Measurements from ENCODE around the gene SMCO4.
"Not testable (repeated sequence)": the region's sequence is repeated elsewhere in the genome, so short reads cannot be mapped to it uniquely, and the experiment has no call there.

SMCO4 gene

DNA sequence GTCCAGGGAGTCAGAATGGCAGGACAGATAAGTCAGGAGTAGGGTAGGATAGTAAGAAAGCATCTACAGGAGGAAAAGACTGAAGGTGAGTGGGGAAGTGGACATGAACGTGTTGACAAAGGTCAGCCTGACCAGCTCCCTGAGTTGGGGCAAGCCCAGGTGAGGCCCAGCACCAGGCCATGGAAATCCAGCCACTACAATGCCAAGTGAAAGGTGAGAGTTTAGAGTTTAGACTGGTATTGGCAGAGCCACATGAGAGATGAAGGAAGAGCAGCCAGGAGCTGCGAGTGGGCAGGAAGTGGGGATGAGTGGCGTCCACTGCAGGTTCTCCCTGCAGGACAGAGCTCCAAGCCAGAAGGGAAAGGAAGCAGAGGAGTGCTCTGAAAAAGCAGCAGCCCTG lies 16.5 kb upstream of the SMCO4 start:
- no peak for DNase-seq

DNA sequence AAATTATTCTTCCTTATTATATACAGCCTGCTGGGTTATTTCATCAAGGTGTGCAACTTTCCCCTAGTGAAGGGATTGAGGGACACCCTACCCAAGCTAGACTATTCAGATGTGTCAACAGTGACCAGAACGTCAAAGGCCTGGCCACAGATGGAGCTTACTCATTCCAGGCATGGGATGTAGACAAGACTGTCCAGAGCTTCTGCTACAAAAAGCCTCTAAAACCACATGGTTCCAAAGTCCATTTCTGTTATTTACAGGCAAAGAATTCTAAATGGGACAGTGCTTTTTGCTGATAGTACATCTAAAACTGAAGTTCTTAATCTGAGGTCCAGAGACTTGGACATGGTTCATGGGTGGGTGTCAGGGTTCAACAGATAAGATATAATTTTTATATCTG lies 9.7 kb upstream of the SMCO4 start:
- DNase-seq, result no peak

DNA sequence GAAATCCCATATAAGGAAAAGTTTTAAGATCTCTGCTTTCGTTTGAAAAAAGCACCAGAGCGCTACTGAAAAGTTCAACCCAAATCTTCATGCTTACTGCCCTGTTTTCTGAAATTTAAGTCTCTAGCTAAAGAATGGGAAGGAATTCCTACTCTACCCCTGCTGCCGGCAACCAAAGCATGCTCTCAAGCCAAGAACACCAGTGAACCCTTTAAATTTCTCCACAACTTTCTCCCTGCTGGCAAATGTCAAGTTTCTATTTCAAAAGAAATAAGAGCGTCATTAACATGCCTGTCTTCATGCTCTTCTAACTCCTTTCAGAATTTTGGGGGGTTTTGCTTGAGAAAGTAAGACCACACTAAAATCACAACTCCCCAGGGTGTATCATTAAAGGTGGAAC lies 6.8 kb upstream of the SMCO4 start:
- DNase-seq, result no peak

DNA sequence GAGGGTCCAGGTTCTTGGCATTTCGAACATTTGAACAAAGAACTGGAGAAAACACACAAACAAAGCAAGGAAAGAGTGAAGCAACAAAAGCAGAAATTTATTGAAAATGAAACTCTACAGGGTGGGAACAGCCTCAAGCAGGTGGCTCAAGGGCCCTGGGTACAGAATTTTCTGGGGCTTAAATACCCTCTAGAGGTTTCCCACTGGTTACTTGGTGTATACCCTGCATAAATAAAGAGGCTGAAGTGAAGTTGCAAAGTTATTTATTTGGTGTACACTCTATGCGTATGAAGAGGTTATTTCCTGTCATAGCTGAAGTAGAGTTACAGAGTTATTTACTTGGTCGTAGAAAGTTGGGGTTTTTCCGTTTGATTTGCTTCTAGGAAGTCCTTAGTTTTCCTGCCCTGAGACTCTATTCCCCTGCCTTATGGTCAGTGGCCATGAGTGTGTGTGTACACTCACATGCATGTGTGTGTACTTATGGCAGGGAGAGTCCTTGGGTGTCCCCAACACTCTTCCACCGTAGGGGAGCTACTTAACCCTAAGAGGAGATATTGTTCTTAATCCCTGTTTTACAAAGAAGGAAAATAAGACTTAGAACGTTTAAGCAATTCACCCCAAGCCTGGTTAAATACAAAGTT lies 5.6 kb upstream of the SMCO4 start:
- no peak for DNase-seq

DNA sequence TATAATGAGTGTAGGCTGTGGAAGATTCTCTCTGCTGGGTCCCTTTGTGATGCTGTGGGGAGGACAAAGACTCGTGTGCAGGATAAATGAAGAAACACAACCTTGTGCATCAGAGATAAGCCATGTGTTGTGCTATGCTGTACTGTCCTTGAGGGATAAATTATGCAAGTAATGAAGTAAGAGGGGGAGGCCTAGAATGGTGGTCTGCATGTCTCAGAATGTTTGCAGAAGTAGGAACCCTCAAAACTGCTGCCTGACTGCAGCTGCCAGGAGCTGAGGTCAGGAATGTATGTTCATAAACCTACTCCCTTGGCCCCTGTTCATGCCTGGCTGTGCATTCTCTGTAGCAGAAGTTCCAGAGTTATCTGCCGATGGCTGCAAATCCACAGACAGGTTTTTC lies 4.6 kb upstream of the SMCO4 start:
- no peak for DNase-seq

DNA sequence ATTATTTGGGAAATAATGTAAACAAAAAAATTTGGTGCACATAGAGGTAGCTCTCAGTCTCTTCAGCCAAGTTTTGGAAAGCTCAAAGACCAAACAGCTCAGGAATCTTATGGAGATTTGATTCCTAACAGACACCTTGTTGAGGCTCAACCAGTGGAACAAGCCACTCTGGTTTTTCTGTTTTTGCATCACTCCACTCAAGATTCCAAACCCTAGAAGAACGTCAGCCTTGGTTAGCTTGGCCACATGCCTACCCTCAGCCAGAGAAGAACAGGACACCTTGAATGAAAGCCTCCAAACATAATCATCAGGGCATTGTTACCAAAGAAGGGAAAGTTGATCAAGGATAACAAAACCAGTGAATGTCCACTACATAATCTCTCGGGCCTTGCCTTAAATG lies 3.8 kb upstream of the SMCO4 start:
- DNase-seq, result no peak

DNA sequence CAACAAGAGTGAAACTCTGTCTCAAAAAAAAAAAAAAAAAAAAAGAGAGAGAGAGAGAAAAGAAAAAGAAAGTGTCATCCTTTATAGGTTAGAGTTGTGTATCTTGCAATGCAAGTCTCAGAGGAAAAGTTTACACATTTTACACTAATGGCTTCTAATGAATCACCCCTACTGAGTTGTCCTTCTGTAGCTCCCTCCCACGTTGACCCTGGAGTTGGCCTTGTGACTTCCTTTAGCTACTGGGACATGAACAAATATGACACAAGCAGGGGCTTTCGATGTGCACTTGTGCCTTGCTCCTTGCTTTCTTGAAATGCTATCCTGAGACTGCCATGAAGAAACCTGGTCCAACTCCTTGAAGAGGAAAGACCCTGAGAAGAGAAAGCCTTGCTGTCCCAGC lies 2.4 kb upstream of the SMCO4 start:
- no peak for DNase-seq

DNA sequence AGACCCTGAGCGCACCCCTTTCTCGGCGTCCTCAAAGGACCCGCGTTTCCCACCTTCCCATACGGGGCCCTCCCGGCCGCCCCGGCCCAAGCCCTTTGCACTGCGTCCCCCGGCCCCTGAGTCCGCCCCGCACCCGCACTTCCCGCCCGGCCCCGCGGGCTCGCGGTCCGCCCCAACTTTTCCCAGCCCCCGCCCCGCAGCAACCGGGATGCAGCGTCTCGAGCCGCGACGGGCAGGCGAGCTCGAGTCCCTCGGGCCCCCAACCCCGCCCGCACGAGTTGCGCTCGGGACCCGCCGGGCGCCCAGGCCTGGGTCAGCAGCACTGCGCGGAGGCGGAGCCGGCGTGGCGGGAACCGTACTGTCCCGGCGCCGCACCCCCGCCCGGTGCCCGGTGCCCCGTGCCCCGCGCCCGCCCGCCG lies 371 bp downstream of the SMCO4 start:
- peak; percentile 58 for DNase-seq

DNA sequence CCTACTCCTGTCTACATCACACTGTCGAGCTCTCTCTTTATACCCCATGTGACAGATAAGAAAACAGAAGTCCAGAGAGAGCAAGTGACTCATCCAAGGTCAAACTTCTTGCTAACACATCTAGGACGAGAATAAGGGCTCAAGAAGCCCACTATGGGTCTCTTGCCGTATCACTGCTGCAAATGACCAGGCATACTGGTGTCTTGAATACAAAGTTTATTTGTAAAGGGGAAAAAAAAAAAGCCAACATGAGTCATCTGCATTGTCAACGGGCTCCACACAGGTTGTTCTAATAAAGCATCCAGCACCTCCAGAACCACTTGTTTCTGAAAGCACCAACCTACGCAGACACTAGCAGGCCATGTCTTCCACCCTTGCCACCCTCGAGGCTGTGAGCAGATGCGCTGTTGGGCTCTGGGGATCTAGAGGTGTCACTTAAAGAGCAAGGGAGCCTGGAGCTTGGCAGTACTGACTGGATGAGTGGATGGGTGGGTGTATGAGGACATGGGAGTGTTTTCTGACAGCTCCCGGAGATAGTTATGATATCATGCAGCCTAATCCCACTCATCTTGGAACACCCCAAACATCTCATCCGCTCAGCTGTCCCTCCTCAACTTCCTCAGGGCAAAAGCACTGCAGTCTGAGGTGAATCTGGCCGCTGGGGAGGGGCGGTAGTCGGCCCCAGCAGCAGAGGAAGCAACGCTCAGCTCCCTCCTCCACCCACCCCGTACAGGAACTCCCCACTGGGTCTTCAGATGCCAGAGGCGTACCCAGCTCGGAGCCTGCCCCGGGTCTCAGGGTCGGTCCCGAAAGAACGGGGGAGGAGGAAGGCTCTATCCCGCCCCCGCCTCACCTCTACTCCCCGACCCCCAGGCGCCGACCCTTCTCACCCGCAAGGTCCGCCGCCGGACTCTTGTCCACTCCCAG lies 1.0 kb downstream of the SMCO4 start:
- DNase-seq, result peak; percentile 67

DNA sequence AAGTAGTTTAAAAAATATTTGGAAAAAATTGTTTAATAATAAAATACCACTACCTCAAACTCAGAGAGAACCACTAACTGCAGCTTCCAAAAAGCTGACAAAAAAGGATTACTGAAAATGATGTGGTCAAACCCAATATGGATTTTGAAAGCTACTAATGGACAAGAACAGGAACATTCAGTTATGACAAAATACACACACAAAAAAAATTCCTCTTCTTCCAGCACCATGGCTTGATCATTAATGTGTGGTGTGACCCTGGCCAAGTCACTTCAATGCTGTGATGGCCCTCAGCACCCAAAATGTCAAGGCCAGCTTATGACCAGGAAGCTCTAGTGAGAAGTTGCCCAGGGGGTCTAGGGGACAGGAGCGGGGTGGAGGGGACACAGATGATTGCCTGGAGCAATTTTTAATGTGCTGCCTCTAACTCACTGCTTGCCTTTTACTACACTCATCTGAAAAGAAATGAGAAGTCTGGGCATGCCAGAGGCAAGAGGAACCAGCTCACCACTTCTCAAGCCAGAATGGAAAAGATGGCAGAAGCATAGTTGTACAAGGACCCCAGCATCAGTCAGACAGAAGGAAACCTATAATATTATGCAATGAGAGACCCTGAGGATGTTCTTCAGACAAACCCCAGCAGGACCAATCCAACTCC lies 2.2 kb downstream of the SMCO4 start:
- DNase-seq, result no peak

DNA sequence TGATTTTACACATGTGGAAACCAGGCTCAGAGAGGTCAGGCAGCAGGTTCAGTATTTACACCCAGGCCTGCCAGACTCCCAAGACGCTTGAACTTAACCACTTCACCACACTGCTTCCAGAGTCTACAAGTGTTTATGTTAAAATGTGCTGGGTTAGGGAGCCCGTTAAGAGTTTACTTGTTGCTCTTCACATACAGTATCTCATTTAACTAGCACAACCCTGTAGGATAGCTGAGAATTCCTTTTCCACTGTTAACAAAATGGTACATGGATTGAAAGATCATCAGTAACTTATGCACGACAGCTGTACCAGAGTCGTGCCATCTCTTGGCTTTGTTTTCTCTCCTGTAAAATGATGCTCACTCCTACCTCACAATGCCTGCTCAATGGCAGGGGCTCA lies 2.9 kb downstream of the SMCO4 start:
- DNase-seq, result no peak

DNA sequence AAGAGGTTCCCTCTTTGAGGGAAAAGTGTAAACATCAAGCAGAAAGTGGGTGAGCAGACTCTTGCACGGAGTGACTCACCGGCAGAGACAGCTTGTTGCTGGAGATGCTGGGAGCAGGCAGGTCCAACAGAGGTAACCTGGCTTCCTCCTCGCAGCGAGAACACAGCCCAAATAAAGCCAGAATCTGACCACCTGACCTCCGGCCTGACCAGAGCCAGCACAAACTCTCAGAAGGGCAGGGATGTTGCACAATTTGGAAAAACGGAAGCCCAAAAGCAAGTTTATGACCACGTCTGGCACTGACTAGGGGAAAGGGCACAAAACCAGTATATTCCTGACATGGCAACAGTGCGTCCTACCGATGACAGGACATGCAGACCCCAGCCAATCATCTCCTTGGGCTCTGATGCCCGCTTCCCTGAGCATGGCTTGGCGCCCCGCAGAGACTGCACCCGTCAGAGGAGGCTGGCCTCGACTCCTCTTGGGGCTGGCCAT lies 5.4 kb downstream of the SMCO4 start:
- no peak for DNase-seq

DNA sequence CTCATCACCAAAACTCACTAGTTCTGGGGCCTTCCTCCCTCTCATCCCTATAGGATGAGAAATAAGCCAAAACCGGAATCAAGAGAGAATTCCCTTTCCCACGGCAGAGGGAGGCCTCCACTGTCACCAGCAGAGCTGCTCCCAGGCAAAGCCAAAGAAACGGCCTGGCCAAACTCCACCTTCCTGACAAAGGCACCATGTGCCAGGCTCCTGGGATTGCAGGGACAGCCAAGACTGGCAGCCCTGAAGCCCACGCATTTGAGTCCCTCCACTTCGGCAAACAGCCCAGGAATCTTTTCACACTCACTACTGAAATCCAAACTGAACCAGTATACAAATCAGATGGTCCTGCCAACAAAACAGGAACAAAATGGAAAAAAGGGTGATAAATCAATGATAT lies 6.1 kb downstream of the SMCO4 start:
- no peak for DNase-seq

DNA sequence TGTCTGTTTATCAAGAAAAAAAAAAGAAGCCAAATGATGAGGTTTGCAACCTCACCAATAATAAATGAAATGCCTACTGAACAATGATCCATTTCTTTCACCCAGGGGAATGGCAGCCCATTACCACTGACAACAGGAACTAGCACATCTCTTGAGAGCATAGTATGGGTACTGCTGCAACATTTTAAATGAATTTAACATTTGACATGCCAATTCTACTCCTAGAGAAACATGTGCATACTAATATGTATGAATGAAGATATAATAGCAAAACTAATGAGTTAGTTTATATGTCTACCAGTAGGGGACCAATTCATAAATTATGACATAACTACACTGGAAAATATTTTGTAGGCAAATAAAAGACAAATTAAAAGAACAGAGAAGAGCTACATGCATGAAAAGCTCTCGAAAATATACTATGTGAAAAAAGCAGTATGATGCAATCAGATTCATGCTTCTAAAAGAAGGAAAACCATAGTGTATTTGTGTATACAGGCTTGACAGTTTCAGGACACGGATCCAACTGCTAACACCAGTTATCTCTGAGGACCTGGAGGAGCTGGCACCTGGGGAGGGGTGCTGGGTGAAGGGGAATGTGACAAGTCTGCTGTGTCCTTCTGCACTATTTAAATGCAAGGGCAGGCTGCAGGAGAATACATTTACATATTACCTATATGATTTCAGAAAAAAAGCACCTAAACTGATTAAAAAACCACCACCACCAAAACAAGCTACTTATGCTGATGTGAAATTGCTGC lies 6.9 kb downstream of the SMCO4 start:
- no peak for DNase-seq

DNA sequence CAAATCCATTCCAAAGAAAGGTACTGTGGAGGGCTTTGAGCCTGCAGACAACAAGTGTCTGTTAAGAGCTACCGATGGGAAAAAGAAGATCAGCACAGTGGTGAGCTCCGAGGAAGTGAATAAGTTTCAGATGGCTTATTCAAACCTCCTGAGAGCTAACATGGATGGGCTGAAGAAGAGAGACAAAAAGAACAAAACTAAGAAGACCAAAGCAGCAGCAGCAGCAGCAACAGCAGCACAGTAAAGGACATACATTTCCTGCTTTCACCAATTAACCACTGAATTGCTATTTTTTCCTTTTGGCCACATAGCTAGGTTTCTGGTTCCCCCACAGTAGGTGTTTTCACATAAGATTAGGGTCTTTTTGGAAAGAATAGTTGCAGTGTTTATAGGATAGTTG lies 7.6 kb downstream of the SMCO4 start:
- DNase-seq, result not testable (repeated sequence)

DNA sequence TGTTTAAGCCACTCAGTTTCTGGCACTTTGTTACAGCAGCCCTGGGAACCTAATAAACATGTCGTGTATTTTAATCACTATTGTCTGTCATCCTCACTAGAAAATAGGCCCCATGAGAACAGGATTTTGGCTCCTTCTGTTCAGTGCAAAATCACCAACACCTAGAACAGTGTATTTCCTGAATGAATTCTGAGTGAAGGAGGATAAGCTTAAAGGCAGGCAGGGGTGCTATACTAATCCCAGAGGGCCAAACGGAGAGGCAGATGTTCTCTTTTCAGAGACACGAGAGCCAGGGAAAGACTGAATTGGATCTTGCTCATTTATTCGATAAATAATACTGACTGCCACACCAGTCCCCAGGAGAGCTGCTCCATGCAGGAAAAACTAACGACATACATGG lies 10.4 kb downstream of the SMCO4 start:
- no peak for DNase-seq

DNA sequence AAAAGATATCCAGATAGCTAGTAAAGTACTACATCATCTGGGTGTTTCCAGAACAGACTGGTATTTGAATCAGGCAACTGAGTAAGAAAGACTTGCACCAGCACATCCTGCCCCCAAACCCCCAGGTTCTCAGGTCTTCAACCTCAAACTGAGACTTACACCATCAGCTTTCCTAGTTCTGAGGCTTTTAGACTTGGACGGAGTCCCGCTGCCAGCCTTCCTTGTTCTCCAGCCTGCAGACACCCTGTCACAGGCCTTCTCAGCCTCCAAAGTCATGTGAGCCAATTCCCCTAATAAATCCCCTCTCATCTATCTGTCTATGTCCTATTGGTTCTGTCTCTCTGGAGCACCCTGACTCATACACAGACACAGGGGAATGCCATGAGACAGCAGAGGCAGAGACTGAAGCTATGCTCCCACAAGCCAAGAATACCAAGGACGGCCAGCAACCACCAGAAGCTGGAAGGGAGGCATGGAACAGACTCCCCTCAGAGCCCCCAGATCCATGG lies 10.9 kb downstream of the SMCO4 start:
- no peak for DNase-seq

DNA sequence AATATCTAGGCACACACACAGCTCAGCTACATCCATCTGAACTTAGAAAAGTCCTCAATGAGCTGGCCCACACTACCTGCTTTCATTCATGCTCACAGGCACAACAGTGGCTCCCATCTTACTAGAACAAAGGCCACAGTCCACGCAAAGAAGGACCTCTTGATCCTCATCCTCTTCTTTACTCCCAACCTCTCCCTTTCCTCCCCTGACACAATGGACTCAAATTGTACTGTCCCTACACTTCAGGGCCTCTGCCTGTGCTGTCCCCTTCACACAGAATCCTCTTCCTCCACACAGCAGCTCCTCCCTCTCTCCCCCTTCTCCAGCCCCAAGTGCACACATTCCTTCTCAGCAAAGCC lies 12.7 kb downstream of the SMCO4 start:
- no peak for DNase-seq

DNA sequence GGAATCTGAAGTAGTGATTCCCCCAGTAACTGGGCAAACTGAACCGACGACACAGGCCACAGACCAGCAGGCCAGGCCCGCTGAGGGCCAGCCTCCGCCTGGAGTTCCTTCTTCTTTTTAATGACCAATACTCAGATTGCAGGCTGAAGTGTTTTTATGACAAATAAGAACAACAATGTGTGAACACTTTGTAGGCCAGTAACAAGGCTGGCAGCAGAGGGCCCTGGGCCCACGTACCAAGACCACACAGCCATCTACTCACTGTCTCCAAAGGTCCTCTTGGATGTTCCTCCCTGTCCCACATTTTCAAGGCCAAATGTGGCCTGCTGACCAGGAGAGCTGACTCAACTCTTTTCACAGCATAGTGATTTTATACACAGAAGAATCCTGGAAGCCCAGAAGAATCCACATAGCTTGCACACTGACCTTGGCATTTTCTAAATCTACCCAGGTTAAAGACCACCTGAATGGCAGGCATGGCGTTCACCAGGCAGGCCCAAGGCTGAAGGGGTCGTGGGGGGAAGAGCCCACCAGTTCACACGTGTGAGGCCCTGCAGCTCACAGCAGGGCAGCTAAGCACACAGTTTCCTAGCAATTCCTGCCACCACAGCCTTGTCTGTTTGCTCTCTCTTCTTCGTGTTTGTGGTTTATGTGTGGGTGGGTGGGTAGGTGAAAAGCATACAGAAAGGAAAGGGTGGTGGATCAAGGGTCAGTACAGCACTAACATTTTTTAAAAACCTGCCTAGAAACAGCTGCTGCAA lies 13.3 kb downstream of the SMCO4 start:
- no peak for DNase-seq

DNA sequence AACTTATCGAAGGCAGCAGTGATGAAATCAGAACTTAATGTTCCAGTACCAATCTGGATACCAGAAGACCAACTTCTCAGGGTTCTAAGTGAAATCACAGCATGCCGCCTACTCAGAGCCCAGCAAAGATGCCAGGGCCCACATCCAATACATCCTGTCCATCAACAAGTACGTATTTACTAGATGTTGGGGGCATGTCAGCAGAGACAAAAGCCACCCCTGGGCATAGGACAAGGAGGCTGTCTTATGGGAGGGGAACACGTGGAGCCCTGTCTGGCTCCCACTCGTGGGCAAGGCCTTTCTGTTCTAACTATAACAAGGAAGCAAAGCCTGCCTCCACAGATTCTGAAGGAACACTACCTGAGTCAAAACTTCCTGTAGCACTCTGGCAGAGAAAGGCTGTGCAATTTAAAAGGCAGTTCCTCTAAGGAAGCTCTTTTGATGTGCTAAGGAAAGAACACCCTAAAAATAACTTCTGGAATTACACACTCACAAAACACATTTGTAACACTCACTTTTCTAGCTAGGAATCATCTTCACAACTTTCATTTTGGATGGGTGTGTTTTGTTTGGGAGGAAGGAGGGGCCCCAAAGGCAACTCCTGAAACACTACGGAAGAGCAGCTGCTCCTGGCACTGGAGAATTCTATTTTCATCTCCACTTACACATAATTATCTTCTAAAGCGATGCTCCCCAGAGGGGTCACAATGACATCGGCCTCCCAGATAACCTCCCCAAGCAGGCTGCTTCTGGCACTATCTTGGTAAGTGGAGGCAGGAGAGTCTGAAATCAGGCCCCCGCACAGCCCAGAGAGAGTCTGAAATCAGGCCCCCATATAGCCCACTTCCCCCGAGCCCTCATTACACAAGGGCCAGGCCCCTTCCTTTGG lies 14.2 kb downstream of the SMCO4 start:
- DNase-seq, result no peak

DNA sequence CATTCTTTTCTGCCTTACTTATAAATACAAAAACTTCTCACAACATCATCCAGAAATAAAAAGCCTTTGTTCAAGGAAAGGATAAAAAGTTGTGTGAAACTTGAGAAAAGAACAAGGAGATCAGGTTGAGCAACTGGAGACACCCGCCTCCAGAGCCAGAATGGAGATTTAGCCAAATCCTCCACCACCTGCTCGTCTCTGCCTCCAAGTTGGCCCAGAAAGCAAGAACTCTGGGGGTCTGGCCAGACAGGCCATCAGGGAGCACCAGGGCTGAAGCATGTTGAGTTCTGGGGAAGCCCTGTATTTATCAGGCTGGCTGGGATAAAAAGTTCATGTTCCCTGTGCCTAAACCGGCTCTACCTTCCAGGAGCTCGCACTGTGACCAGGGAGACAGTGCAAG lies 14.9 kb downstream of the SMCO4 start:
- DNase-seq, result no peak

Measured in activated CD8-positive, alpha-beta memory T cell treated with anti-CD3 and anti-CD28 coated beads, Interleukin-2, amount 50 U/mL, for 48 hours (primary cell).